HG03378 (cell line): ENCODE measurements around the gene CFAP99.
"Not testable (repeated sequence)": the region's sequence is repeated elsewhere in the genome, so short reads cannot be mapped to it uniquely, and the experiment has no call there.

ENCODE experiments used
- ATAC-seq: cut with Tn5 transposase; IDR thresholded peaks from one replicate; pipeline ENCODE4 v1.9.1; 2021; ENCODE audit warnings: mild to moderate bottlenecking, moderate library complexity; ENCODE audit not compliant: unreplicated experiment

The CFAP99 gene

DNA sequence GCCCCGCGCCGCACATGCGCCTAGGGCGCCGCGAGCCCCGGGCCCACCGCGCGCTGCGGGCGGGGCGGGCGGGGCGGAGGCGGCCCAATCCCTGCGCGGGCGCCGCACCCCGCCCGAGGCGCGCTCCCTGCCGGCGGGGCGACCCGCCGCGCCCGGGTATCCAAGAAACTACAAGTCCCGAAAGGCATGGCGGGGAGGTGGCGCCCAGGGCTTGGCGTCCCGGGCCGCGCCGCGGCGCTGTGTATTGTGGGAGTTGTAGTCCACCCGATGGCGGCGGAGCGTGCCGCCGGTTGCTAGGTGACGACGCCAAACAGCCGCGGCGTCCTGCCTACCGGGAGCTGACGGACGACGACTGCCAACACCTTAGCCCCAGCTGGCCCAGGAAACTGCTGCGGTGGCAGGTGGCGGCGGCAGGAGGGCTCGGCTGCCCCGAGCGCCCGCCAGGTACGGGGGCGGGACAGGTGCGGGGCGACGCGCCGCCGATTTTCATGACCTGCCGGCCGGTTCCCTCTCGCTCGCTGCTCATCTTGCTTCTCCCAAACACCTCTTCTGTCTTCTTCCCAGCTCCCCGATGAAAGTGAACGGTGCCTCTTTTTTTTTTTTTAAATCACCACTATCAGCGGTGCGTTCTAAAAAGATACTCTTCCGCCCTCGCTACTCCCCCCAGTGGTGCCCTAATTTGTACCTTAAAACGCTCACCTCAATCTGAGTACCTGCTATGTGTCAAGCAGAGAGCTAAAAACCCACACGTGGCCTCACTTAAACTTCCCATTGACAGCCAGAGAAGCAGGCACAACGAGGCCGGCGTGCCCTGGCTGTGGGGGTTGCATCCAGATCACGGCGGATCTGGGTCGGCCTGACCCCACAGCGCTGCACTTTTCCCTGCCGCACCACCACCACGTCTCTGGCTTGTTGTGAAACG is at the start of gene CFAP99:
Gene CFAP99, plus strand, starts transcription at position 306 of the 922 bp plus-strand sequence.
- ATAC-seq: peak; percentile 82

DNA sequence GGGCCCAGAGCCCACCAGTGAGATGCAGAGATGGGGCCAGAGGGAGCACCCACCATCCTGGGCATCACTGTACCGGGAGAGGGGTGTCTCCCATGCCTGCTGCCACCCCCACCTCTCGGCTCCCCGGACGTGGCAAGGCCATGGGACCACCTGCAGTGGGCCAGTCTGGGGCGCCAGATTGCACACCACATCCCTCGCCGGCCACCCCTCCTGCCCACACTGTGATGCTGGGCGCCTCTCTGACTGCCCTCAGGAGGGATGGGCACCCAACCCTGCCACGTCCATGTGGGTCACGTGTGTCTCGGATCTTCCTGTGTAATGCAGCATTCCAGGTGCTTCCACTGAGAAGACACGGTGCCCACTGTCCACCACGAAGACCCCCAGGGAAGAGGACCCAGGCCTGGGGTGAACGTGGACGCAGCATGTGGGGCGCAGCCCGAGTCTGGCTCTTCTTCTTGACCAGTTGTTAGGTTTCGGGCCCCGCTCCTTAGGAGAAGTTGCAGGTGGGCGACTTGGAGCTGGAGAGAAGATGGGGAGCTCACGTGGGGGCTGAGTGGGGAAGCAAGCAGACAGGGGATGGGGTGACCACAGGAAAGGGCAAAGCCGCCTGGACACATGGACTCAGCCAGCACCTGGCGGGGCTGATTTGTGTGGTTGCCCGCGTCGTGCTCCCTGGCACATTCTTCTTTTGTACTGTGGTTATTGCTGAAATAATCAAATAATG is 48.0 kb upstream of the CFAP99 start:
- no peak for ATAC-seq

DNA sequence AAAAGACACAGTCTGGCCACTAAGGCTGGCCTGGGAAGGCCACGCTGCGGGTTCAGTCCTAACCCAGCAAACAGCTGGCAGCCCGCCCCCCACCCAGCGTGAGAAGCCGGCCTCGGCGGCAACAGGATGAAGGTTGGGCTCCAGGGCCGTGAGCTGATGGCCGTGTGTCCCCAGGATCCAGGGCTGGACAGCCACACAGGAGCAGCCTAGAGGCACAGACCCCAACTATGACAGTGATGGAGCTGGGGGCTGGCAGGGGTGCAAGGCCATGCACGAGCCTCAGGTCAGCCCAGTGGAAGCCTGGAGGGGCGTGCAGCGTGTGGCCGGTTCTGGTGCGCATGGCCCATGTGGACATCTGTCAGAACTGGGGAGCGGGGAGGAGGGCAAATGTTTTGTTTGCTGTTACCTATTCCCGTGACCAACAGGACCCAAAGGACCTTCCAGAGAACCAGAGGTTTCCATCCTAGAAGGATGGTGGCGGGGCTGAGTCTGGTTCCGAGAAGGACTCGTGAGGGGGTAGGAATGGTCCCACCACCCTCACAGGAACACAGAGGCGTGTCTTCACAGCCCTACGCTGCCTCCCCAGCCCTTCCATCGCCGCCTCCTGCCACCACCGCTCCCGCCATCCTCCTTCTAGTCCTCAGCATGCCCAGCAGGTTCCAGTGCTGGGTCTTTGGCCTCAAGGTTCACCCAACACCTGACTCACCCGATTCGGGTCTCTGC is 46.8 kb upstream of the CFAP99 start:
- ATAC-seq: no peak

DNA sequence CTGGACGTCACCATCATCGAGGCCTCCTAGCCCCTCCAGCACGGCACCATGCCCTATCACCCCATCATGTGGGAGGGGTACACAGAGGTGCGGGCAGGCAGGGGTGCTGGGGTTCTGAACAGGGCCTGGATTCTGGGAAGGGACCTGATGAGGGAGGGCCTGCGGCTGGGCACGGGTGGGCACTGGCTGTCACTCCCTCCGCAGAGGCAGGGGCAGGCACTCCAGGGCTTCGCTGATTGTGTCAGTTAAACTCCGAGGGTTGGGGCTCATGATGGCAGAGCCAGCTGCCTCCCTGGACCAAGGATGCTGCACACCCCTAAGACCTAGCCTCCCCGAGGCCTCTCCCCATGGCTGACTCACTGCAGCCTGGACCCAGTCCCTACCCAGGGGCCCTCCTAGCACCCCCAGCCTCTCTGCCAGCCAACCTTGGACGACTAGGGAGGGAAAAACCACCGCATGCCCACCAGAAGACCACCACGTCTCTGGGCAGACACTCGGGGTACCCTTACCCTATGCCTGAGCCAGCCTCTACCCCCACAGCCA is 46.2 kb upstream of the CFAP99 start:
- no peak for ATAC-seq

DNA sequence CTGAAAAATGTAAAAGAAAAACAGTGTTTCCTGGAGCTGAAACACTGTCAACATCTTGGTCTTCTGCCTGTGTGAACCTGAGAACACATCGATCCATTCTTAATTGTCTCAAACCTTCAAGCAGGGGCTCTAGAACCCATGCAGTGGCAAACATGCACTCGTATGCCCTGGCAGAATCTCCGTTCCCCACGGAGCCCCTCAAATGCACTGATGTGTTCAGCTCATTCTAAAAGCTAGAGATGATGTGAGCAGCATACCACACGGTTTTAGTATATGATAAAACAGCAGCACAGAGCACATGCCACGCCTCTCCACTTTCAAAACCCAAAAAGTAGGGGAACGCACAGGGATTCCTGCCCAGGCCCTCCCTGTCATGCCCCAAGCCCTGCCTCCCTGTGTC is 45.2 kb upstream of the CFAP99 start:
- no peak for ATAC-seq

DNA sequence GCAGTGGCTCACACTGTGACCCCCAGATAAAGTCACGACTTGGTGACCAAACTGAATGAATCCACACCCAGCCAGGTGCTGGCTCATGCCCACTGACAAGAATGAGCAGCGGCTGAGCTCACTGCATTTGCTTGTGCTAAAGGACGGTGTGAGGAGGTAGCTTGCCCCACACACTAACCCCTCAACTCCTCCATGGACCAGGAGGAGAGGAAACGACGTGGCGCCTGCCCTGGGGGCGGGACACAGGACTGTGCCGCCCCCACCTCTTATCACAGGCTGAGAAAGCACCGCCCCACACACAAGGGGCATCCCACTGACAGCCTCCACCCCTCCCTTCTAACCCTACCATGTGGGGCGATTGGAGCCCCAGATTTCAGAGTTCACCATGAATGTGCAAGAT is 43.3 kb upstream of the CFAP99 start:
- ATAC-seq: no peak

DNA sequence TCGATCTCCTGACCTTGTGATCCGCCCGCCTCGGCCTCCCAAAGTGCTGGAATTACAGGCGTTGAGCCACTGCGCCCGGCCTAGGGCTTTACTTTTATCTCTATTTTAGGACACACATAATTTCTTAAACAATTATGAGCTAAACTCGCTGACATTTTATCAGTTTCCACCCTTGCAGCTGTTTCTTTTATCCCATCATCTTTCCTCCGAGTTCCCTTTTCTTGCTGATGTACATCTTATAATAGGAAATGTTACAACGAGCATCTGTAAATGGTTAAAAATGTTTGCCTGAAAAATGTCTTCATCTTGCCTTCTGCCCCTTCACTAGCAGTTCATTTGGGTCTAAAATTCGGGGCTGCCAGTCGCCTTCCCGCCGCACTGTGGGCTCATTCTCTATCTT is 41.5 kb upstream of the CFAP99 start:
- no peak for ATAC-seq

DNA sequence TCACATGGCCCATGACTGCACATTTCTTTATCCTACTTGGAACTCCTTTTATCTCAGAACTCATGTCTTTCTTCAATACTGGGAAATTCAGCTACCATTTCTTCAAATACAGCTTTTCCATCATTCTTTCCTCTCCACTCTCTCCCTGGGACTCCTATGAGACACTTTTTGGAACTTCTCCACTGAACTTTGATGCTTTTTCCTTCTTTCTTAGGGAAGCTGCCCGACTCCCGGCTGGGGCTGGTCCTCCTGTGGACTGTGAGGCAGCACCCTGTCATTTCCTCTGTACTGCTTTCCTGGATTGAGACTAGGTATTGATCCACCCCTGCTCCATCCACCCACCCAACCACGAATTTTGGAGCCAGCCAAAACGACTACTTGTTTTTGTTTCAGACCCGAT is 40.4 kb upstream of the CFAP99 start:
- no peak for ATAC-seq

DNA sequence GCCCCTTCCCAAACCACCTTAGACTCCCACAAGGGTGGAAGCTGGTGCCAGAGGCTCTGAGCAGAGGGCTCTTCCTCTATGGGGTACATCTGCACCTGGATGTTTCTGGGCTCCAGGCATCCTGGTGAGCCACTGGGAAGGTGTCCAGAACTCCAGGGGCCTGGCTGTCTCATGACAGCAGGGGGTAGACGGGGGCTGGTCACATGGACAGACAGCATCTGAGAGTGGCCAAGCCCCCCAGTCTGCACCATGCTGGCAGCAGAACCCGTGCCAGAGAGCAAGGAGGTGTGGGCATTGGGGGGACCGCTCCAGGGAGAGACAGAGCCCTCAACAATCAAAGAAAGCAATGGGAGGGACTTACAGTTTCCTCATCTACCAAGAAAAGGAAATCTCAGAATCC is 39.9 kb upstream of the CFAP99 start:
- ATAC-seq: no peak

DNA sequence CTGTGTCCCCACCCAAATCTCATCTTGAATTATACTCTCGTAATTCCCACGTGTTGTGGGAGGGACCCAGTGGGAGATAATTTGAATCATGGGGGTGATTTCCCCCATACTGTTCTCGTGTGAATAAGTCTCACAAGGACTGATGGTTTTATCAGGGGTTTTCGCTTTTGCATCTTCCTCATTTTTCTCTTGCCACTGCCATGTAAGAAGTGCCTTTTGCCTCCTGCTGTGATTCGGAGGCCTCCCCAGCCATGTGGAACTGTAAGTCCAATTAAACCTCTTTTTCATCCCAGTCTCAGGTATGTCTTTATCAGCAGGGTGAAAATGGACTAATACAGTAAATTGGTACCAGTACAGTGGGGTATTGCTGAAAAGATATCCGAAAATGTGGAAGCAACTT is 38.2 kb upstream of the CFAP99 start:
- not testable (repeated sequence) for ATAC-seq

DNA sequence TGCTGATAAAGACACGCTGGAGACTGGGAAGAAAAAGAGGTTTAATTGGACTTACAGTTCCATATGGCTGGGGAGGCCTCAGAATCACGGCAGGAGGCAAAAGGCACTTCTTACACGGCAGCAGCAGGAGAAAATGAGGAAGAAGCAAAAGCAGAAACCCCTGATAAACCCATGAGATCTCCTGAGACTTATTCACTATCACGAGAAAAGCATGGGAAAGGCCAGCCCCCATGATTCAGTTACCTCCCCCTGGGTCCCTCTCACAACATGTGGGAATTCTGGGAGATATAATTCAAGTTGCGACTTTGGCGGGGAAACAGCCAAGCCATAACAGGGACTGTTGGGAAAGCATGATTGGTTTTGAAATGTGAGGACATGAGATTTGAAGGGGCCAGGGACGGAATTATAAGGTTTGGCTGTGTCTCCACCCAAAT is 36.0 kb upstream of the CFAP99 start:
- ATAC-seq: not testable (repeated sequence)

DNA sequence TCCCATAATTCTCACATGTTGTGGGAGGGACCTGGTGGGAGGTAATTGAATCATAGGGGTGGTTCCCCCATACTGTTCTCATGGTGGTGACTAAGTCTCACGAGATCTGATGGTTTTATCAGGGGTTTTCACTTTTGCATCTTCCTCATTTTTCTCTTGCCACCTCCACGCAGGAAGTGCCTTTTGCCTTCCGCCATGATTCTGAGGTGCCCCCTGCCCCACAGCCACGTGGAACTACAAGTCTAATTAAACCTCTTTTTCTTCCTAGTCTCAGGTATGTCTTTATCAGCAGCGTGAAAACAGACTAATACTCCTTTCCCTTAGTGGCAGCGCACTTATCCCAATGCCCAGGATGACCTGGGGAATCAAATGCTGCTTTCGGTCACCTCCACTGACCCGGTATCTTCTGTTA is 35.5 kb upstream of the CFAP99 start:
- ATAC-seq: not testable (repeated sequence)

DNA sequence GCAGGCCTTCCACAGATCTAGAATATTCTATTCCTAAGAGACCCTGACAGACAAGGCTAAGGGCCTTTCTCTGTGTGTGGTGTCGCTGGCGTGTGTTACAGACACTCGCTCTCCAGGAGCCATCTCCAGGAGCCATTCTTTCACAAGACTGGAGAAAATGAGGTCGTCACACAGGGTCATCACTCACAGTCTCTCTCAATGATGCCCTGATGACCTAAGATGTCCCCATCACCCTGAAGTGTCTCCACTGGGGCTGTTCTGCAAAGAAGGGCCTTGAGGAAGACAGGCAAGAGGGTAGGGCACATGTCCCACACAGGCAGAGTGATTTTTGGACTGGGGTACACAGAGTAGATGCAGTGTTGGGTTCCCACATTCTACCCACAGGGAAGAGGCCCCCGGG is 35.0 kb upstream of the CFAP99 start:
- no peak for ATAC-seq

DNA sequence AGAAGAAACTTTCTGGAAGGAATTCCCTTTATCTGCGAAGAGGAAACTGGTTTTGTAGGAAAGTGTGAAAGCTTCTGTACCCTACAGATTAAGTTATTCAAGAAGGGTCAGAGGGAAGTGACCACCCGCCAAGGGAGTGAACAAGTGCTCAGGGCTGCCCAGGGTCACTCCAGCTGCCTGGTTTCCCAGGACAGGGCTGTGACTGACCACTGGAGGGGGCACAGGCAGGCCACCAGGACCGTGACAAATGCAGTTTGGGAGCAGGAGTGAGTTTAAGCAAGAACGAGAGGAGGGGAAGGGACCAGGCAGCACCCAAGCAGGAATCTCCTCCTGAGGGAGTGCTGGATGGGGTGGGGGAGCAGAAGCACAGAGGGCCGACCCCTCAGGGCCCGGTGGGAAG is 34.5 kb upstream of the CFAP99 start:
- ATAC-seq: no peak

DNA sequence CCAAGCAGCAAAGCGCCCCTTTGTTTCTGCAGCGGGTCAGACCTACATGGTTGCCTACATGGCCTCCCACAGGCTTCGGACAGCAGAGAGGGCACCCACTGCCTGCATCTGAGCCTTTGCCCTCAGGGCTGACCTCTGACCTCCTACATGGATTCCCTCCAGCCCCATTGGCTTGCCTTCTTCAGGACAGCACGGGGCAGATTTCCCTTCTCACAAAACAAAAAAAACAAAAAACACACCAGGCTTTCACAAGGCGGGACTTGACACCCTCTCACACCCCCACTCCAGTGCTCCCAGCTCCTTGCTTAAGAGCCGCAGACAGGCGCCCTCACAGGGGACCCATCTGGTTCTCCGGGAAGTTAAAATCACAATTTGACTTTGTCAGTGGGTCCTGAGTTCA is 33.2 kb upstream of the CFAP99 start:
- ATAC-seq: no peak

DNA sequence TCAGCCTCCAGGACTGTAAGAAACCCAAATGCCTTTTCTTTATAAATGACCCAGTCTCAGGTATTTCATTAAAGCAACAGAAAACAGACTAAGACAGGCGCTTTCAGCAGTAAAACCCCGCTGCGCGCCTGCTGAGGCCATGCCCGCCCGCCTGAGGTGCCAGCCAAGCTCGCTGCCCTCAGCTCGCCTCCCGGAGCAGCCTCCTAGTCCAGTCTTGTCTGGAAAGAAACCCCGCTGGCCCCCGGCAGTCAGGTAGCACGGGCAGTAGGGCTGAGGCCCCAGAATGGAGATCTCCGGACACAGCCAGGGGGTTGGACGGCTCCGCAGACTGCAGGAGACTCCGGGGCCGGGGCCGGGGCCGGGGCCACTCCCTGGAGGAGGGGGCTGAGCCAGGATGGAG is 32.0 kb upstream of the CFAP99 start:
- ATAC-seq: no peak

DNA sequence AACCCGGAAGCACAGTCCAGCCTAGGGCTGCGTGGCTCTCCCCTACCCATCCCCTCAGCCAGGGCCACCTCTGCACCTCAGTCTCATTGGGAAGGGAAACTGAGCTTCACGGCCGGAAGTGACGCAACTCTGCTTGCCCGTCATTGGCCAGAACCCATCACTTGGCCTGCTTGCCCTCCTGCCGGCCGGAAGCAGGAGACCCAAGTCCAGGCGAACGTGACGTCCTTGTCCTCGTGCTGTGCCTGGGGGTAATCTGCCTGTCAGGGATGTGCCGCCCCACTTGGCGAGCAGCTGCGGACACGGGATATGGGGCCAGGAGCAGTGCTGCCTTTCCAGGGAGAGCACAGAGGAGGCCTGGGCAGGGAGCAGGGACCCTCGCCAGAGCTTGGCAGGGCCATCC is 31.5 kb upstream of the CFAP99 start:
- ATAC-seq: no peak

DNA sequence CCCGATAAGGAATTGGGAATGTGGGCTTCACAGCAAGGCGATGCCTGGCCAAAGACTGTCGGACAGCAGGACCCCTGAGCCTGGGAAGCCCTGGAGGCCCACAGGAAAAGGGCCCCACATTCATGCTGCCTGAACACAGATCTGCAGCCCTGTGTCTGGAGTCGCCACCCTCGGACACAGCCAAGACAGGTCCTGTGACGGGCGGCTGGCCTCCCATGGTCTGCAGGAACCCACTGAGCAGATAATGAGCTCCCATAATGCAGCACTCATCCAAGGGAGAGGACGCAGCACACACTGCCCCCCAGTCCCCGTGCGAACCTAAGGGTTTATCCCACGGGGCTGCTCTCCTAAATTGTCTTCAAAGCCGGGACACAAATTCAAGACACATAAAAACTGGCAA is 30.9 kb upstream of the CFAP99 start:
- ATAC-seq: no peak

DNA sequence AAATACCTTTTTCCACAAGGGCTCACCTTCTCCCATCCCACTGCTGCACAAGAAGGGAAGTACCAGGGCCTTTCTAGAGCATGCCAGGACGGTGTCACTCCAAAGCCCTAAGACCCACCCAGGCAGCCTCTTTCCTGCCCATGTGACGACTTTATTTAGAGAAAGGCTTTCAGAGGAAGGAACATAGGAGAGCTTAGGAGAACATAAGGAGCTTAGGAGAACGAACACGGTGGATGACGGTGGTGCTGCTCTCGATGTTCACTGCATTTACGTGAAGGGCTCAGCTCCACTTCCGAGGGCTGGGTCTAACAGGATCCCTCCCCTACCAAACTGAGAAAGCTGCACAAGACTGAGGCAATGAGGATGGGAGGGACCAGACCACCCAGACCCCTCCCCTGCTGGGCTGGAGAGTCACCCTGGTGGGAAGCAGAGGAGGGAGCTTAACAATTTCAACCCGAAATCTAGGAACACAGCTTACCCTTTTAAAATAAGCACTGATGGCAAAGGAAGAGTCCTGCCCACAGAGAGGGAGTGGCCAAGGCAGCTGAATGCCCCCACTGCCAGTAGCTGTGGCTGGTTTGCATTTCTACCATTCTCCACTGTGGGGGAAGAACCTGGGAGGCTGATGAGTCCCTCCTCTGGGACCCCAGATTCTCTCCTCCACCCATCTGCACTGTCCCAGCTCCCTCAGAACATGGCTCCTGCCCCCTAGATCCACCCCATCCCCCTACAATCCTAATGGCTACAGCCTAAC is 30.1 kb upstream of the CFAP99 start:
- ATAC-seq: no peak

DNA sequence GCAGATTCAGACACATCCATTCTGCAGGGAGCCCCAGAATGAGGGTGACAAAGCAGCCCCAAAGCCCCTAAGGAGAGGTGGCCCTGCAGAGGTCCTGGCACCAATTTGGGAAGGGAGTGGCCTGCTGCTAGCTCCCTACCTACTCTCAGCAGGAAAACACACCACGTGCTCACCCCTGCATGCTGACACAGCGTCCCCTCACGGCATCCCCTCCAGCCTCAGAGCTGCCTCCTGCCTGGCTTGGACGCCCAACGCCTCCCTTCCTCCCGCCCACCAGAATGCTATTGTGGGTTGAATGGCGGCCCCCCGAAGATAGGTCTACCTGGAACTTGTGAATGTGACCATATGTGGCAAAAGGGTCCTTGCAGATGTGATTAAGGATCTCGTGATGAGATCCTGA is 29.1 kb upstream of the CFAP99 start:
- ATAC-seq: no peak

DNA sequence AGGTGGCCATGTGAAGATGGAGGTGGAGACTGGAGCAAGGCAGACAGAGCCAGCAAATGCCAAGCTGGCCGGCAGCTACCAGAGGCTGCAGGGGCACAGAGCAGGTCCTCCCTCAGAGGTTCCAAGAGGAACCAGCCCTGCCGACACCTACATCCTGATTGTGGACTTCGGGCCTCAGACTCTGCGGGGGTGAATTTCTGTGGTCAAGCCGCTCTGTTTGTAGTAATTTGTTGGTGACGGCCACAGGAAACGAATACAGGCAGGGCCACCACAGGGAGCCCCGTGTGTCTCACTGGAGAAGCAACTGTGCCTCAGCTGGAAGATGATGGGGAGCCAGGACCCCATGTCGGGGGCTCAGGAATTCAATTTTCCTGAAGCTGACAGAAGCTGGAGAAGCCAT is 28.6 kb upstream of the CFAP99 start:
- ATAC-seq: no peak
